GM23248 (cell line): ENCODE measurements around the gene TGFBI. TPM values are rescaled to one million over a fixed set of nuclear protein-coding genes. Genes with fewer than 3 reads are reported as not detected.

Experiments
- DNase-seq: peaks from one replicate; pipeline ENCODE4 v3.0.0-alpha.2; 2015
- H2AFZ ChIP-seq: fragments of 200-600 bp; sonication (generic); 2 replicates; pipeline ENCODE4 v1.6.1; 2016; ENCODE audit warnings: antibody characterized with exemption
- H3F3A ChIP-seq: fragments of 200-600 bp; sonication (generic); 2 replicates; pipeline ENCODE4 v1.6.1; 2016; ENCODE audit warnings: mild to moderate bottlenecking, antibody characterized with exemption, mixed run types; ENCODE audit not compliant: insufficient read depth
- H3K27ac ChIP-seq: fragments of 200-600 bp; sonication (generic); 2 replicates; pipeline ENCODE4 v1.5.1; 2016; ENCODE audit warnings: mild to moderate bottlenecking
- H3K27me3 ChIP-seq: fragments of 200-600 bp; sonication (generic); replicated peaks from 2 replicates; pipeline ENCODE4 v1.6.1; 2016; ENCODE audit warnings: mild to moderate bottlenecking; ENCODE audit not compliant: insufficient read depth
- H3K36me3 ChIP-seq: fragments of 200-600 bp; sonication (generic); 2 replicates; pipeline ENCODE4 v1.6.1; 2016; ENCODE audit warnings: low read depth, mild to moderate bottlenecking
- H3K4me1 ChIP-seq: fragments of 200-600 bp; sonication (generic); 2 replicates; pipeline ENCODE4 v1.6.1; 2016; ENCODE audit warnings: mild to moderate bottlenecking; ENCODE audit not compliant: insufficient read depth
- H3K4me2 ChIP-seq: fragments of 200-600 bp; sonication (generic); one replicate; pipeline ENCODE4 v1.6.1; 2016; ENCODE audit warnings: mild to moderate bottlenecking; ENCODE audit not compliant: unreplicated experiment
- H3K4me3 ChIP-seq: fragments of 200-600 bp; sonication (generic); 2 replicates; pipeline ENCODE4 v1.5.1; 2016; ENCODE audit warnings: mild to moderate bottlenecking
- H3K79me2 ChIP-seq: fragments of 200-600 bp; sonication (generic); 2 replicates; pipeline ENCODE4 v1.6.1; 2016; ENCODE audit warnings: mild to moderate bottlenecking; ENCODE audit not compliant: insufficient read depth
- H3K9ac ChIP-seq: fragments of 200-600 bp; sonication (generic); 2 replicates; pipeline ENCODE4 v1.6.1; 2016; ENCODE audit warnings: mild to moderate bottlenecking
- H3K9me2 ChIP-seq: fragments of 200-600 bp; sonication (generic); 2 replicates; pipeline ENCODE4 v1.6.1; 2016; ENCODE audit warnings: mixed run types, mild to moderate bottlenecking, moderate library complexity; ENCODE audit not compliant: insufficient read depth
- H3K9me3 ChIP-seq: fragments of 200-600 bp; sonication (generic); one replicate; pipeline ENCODE4 v1.6.1; 2017; ENCODE audit warnings: low read depth
- H4K20me1 ChIP-seq: fragments of 200-600 bp; sonication (generic); 2 replicates; pipeline ENCODE4 v1.6.0; 2016; ENCODE audit not compliant: insufficient read depth
- EZH2 ChIP-seq: fragments of 200-600 bp; sonication (generic); IDR thresholded peaks from 2 replicates; pipeline ENCODE4 v1.6.1; 2018; ENCODE audit warnings: antibody characterized with exemption, mild to moderate bottlenecking; ENCODE audit not compliant: insufficient read depth, poor library complexity, severe bottlenecking
- EZH2phosphoT487 ChIP-seq: fragments of 200-600 bp; sonication (generic); IDR thresholded peaks from 2 replicates; pipeline ENCODE4 v1.6.1; 2018; ENCODE audit warnings: antibody characterized with exemption, moderate library complexity, mild to moderate bottlenecking, low read depth; ENCODE audit not compliant: insufficient read depth
- WGBS, 2 experiments: methylation state at CpG; one replicate each; pipeline ENCODE4 v1.1.6; 2015 to 2017; ENCODE audit warnings: low lambda C conversion rate in 2 of 2, low coverage in 1 of 2; ENCODE audit errors: missing lambda C conversion rate in 2 of 2; 5-methylcytosine and 5-hydroxymethylcytosine counted together
- in situ Hi-C: fragments of 300-500 bp; cut with MboI; formaldehyde crosslinking; loops from 2 replicates; pipeline ENCODE4 v1.15.0; 2020
- polyA plus RNA-seq: library from polyadenylated mRNA; unstranded; fragments of >200 nt; fragmentation: Nextera tagmentation; extraction: Ambion mirVana; gene quantifications from 2 replicates; pipeline ENCODE4 v1.2.1, GENCODE V29; 2016
- total RNA-seq: library from RNA; depleted of rRNA; stranded (reverse); fragments of >200 nt; shearing (Covaris generic); gene quantifications from 2 replicates; pipeline ENCODE4 v1.2.3, GENCODE V29; 2014

TGFBI gene
- total and polyA plus RNA-seq, 2 experiments from 2014 or later: 7,109 to 7,159 TPM

- Histone ChIP-seq H3K9ac (peak overlapping the region; percentile 42; the same call in 1 of the 2 replicates), H3K36me3 (peaks cover 79% of the 10 kb centered on the region), H3K79me2 (peaks cover 62% of the 10 kb centered on the region), H3K9me3 (no peaks in the 10 kb centered on the region), H3K27me3 (no peaks in the 10 kb centered on the region), H3K4me2 (no peak overlapping the region), H3K4me1 (peaks cover 27% of the 10 kb centered on the region), H2AFZ (no peak overlapping the region), H3K4me3 (no peak overlapping the region), H3K27ac (peak overlapping the region; percentile 90), H4K20me1 (no peaks in the 10 kb centered on the region), H3F3A (peaks cover 100% of the 10 kb centered on the region), H3K9me2 (no peaks in the 10 kb centered on the region)
- TF ChIP-seq EZH2 (no peak), EZH2phosphoT487 (no peak)
- in situ Hi-C loops: no loop called here
- 90 to 96% methylated on average over 4 of the region's 4 CpGs for WGBS, 2 experiments
- peak; percentile 59 for DNase-seq
These were observed 12.1 kb downstream of the TGFBI start for GRCh38 chr5:136040746-136041415.

DNA sequence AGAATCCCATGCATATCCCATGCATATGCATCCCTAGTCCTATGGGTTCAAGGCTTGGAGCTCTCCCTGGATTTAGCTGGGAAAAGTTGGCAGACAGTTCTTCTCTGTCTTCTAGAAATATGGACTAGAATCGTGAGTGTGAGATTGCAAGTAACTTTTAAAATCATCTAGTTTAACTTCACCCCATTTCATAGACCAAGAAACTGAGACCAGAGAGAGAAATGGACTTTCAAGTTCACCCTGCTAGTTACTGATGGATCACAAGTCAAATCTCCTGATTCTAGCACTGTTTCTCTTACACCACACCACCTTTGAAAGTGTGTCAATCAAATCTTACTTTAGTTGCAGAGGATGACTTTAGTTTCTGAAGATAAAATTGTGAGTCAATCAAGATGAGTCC, 13.4 kb downstream of the TGFBI start:
- peaks cover 53% of the 10 kb centered on the region for H3K79me2 ChIP-seq
- H4K20me1 ChIP-seq: no peaks in the 10 kb centered on the region
- TF ChIP-seq EZH2phosphoT487: no peak
- TF ChIP-seq EZH2: no peak
- no peak for DNase-seq
- H3K9ac ChIP-seq: peak overlapping the region; percentile 42
- in situ Hi-C loops: no loop called here
- H3K27ac ChIP-seq: peak overlapping the region; percentile 90
- no peaks in the 10 kb centered on the region for H3K9me2 ChIP-seq
- no peak overlapping the region for H2AFZ ChIP-seq
- WGBS, 2 experiments: 53 to 57% methylated on average over 1 of the region's 1 CpG
- peaks cover 84% of the 10 kb centered on the region for H3K36me3 ChIP-seq
- no peak overlapping the region for H3K4me3 ChIP-seq
- peaks cover 100% of the 10 kb centered on the region for H3F3A ChIP-seq
- H3K4me2 ChIP-seq: no peak overlapping the region
- H3K9me3 ChIP-seq: no peaks in the 10 kb centered on the region
- H3K27me3 ChIP-seq: no peaks in the 10 kb centered on the region
- peaks cover 15% of the 10 kb centered on the region for H3K4me1 ChIP-seq

DNA sequence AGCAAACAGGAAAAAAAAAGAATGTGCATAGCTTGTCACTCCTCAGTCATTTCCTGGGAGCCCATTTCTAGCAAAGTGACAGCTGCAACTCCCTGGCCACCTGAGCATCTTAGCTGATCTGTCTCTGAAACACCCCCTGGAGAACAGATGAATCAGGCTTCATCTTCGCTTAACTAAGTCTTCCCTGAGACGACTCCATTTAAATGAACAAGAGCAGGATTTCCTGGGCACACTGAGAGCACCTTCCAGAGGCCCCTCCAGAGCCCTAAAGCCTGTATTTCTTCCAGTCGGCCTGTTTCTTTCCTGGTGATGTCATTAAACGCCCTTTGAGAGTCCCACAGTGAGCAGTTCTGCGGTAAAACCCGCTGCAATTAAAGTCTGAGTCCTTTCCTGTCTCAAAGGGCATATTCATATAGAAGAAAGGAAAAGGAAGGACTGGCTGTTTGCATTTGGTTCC, 13.9 kb downstream of the TGFBI start:
- Histone ChIP-seq H3K36me3 (peaks cover 86% of the 10 kb centered on the region), H3K27ac (peak overlapping the region; percentile 90), H3K4me2 (no peak overlapping the region)

DNA sequence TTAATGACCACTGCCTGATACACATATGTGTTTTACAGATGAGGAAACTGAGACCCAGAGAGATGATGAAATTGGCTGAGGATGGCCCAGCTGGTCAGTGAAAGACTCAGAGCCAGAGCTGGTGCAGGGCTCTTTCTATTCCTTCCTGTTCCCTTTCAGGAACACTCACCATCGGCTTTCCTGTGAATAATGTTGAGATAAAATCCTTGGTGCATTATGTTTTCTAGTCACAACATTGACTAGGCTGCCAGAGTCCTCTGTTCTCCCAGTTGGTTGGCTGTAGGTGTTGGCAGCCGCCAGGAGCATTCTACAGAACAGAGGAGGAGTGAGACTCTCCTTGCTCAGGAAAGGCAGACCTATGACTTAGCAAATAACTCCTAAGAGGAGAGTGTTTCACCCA, 14.8 kb downstream of the TGFBI start:
- Histone ChIP-seq H3K27ac (peak overlapping the region; percentile 90), H3K79me2 (peaks cover 49% of the 10 kb centered on the region), H4K20me1 (no peaks in the 10 kb centered on the region)

More for the DNA sequence above, 13.9 kb downstream of the TGFBI start:
- H4K20me1 ChIP-seq: no peaks in the 10 kb centered on the region
- TF ChIP-seq EZH2: no peak
- TF ChIP-seq EZH2phosphoT487: no peak
- H3K9me3 ChIP-seq: no peaks in the 10 kb centered on the region
- no peak overlapping the region for H3K4me3 ChIP-seq
- no peaks in the 10 kb centered on the region for H3K9me2 ChIP-seq
- no peaks in the 10 kb centered on the region for H3K27me3 ChIP-seq
- in situ Hi-C loops: no loop called here
- H3K79me2 ChIP-seq: peaks cover 51% of the 10 kb centered on the region
- no peak overlapping the region for H2AFZ ChIP-seq
- peak overlapping the region; percentile 42 for H3K9ac ChIP-seq
- peaks cover 13% of the 10 kb centered on the region; the same call in 1 of the 2 replicates for H3K4me1 ChIP-seq
- peak; percentile 49 for DNase-seq
- H3F3A ChIP-seq: peaks cover 100% of the 10 kb centered on the region
- 73 to 79% methylated on average over 6 of the region's 6 CpGs for WGBS, 2 experiments

More for the DNA sequence above, 14.8 kb downstream of the TGFBI start:
- DNase-seq: peak; percentile 47
- TF ChIP-seq EZH2phosphoT487: no peak
- no peak for TF ChIP-seq EZH2
- Histone ChIP-seq H3K27me3 (no peaks in the 10 kb centered on the region), H3K4me3 (no peak overlapping the region), H3F3A (peaks cover 100% of the 10 kb centered on the region), H3K36me3 (peaks cover 87% of the 10 kb centered on the region), H3K9me2 (no peaks in the 10 kb centered on the region), H3K9me3 (no peaks in the 10 kb centered on the region), H3K4me1 (peaks cover 13% of the 10 kb centered on the region; the same call in 1 of the 2 replicates), H2AFZ (no peak overlapping the region), H3K4me2 (no peak overlapping the region), H3K9ac (peak overlapping the region; percentile 42)
- 89 to 91% methylated on average over 2 of the region's 2 CpGs for WGBS, 2 experiments
- in situ Hi-C loops: no loop called here
